Naive thymus-derived CD4-positive, alpha-beta T cell (primary cell): ENCODE results near the gene GPX7. TPM values are rescaled to one million over a fixed set of nuclear protein-coding genes. Genes with fewer than 3 reads are reported as not detected.

Experiments
- ATAC-seq: fragments of 150-1000 bp; cut with Tn5 transposase; 2 replicates; pipeline ENCODE4 v1.10.0; 2021; ENCODE audit warnings: mild to moderate bottlenecking, moderate library complexity
- CTCF ChIA-PET: fragments of 350-600 bp; sonication (Branson Sonifier 250); formaldehyde crosslinking; loops from one replicate; lab custom pipeline; 2021; ENCODE audit warnings: antibody characterized with exemption; lab: Charles Lee
- POLR2A ChIA-PET: fragments of 350-600 bp; sonication (Branson Sonifier 250); formaldehyde crosslinking; loops from one replicate; lab custom pipeline; 2021; ENCODE audit warnings: antibody characterized with exemption, inconsistent platforms; lab: Charles Lee
- DNase-seq, 9 donors: peaks; one replicate each; pipeline versions ENCODE4 v3.0.0 to v3.0.0-alpha.2; 2020 to 2022; ENCODE audit warnings: mixed read lengths in 1 of 9
- H3K27ac ChIP-seq: one replicate; pipeline ENCODE4 v1.7.0; 2013; ENCODE audit warnings: mild to moderate bottlenecking, low read depth, low read length, moderate library complexity
- H3K27me3 ChIP-seq, 2 donors: one replicate each; pipeline ENCODE4 v1.7.0; 2013; ENCODE audit warnings: low read length in 2 of 2, mild to moderate bottlenecking in 2 of 2, moderate library complexity in 2 of 2; ENCODE audit not compliant: control insufficient read depth in 2 of 2, insufficient read depth in 2 of 2
- H3K36me3 ChIP-seq, 3 experiments: 1 replicate in 2 of 3; 2 replicates in 1 of 3; pipeline ENCODE4 v1.7.0; 2013; ENCODE audit warnings: low read length in 3 of 3, mild to moderate bottlenecking in 3 of 3, moderate library complexity in 1 of 3; ENCODE audit not compliant: insufficient read depth in 3 of 3, control insufficient read depth in 2 of 3
- H3K4me1 ChIP-seq, 2 donors: one replicate each; pipeline ENCODE4 v1.7.0; 2013; ENCODE audit warnings: low read length in 2 of 2, mild to moderate bottlenecking in 2 of 2, moderate library complexity in 1 of 2; ENCODE audit not compliant: control insufficient read depth in 2 of 2, insufficient read depth in 2 of 2
- H3K4me3 ChIP-seq: 2 replicates; pipeline ENCODE4 v1.7.0; 2013; ENCODE audit warnings: mild to moderate bottlenecking, low read length
- H3K9me3 ChIP-seq, 3 experiments: 1 replicate in 2 of 3; 2 replicates in 1 of 3; pipeline ENCODE4 v1.7.0; 2013; ENCODE audit warnings: low read length in 3 of 3; ENCODE audit not compliant: control insufficient read depth in 2 of 3
- H3K27ac Mint-ChIP-seq, 9 donors: one replicate each; pipeline ENCODE4 v1.8.0; 2020 to 2022; ENCODE audit warnings: mixed read lengths in 9 of 9, mild to moderate bottlenecking in 8 of 9, moderate library complexity in 5 of 9, inconsistent platforms in 2 of 9
- H3K27me3 Mint-ChIP-seq, 5 donors: one replicate each; pipeline ENCODE4 v1.8.0; 2021 to 2022; ENCODE audit warnings: mixed read lengths in 5 of 5, mild to moderate bottlenecking in 1 of 5
- H3K36me3 Mint-ChIP-seq, 5 donors: one replicate each; pipeline ENCODE4 v1.8.0; 2020 to 2022; ENCODE audit warnings: mixed read lengths in 5 of 5, mild to moderate bottlenecking in 3 of 5, inconsistent platforms in 1 of 5
- H3K4me1 Mint-ChIP-seq, 7 donors: one replicate each; pipeline ENCODE4 v1.8.0; 2020 to 2022; ENCODE audit warnings: mixed read lengths in 7 of 7, mild to moderate bottlenecking in 3 of 7, inconsistent platforms in 1 of 7
- H3K4me3 Mint-ChIP-seq, 10 donors: one replicate each; pipeline ENCODE4 v1.8.0; 2020 to 2022; ENCODE audit warnings: mild to moderate bottlenecking in 10 of 10, mixed read lengths in 10 of 10, moderate library complexity in 6 of 10, inconsistent platforms in 2 of 10
- H3K9me3 Mint-ChIP-seq, 11 donors: one replicate each; pipeline ENCODE4 v1.8.0; 2020 to 2022; ENCODE audit warnings: mixed read lengths in 11 of 11, mild to moderate bottlenecking in 4 of 11, inconsistent platforms in 1 of 11, moderate library complexity in 1 of 11
- intact Hi-C, 2 donors: fragments of 100-400 bp; cut with micrococcal nuclease; formaldehyde crosslinking; loops; one replicate each; pipeline ENCODE4 v1.15.1; 2023
- polyA plus RNA-seq, 2 donors: library from polyadenylated mRNA; unstranded; fragments of 300-500 nt; fragmentation: Illumina TruSeq; gene quantifications; one replicate each; pipeline ENCODE4 v1.2.3, GENCODE V29; 2021
- total RNA-seq, 6 experiments: library from RNA in 5 of 6; stranded (reverse) in 5 of 6; gene quantifications; 1 replicate in 5 of 6; 2 replicates in 1 of 6; pipeline ENCODE4 v1.2.3 and lab custom pipeline; 2021 to 2026

GPX7 gene
- total RNA-seq, result 10 to 100 TPM; 14.8 to 32.8 (median 29.2) TPM
- polyA plus RNA-seq, result 10 to 100 TPM; 46.0 to 51.6 TPM
- 10.8 reads per million, percentile 37 among the genes with 10 or more reads in this experiment for total RNA-seq (lab: John Stamatoyannopoulos, UW)

- Mint-ChIP-seq H3K9me3 (peaks cover 0 to 4% (median 0%) of the 10 kb centered on the region in 11 donors), H3K36me3 (peaks cover 4 to 34% (median 4%) of the 10 kb centered on the region in 5 donors), H3K4me3 (peak within 1 kb of the TSS; percentile 91 to 95 (median 92)), H3K27me3 (no peaks in the 10 kb centered on the region), H3K27ac (peak within 1 kb of the TSS; percentile 85 to 97 (median 95)), H3K4me1 (peaks cover 38 to 57% (median 50%) of the 10 kb centered on the region in 7 donors)
- peak within 1 kb of the TSS; percentile 83 for H3K4me3 ChIP-seq
- intact Hi-C loops, result loop anchor here (1.0 to 5.0 kb wide), 5 partner anchors 35 to 235 kb away; partner anchors contain the start of genes CC2D1B (in 1 of the 2) and TUT4 (in 1 of the 2)
- no peaks in the 10 kb centered on the region for H3K9me3 ChIP-seq
- DNase-seq (peak; percentile 45 to 68 (median 62)), ATAC-seq (peak; percentile 84)
- ChIA-PET POLR2A (interaction anchor here (0.6 to 7.3 kb wide), 18 partner anchors 9 to 197 kb away, joined by 3 to 104 read pairs (median 6); partner anchors contain the start of genes PRPF38A, SHISAL2A and TUT4), CTCF (interaction anchor here (1.1 kb wide), 1 partner anchor 31 kb away, joined by 6 read pairs; the partner anchor contains the start of gene SHISAL2A)
- H3K36me3 ChIP-seq, result peaks cover 0 to 17% (median 0%) of the 10 kb centered on the region in 3 experiments
- peaks cover 25 to 29% of the 10 kb centered on the region in 2 donors for H3K4me1 ChIP-seq
- H3K27ac ChIP-seq, result peak within 1 kb of the TSS; percentile 82
- H3K27me3 ChIP-seq, result no peaks in the 10 kb centered on the region
Measured at GRCh38 chr1:52601991-52602855, at the start of gene GPX7. TSS of gene GPX7 (plus strand) at chr1:52602371. CDS start at chr1:52602410, 39 bp downstream.

- peak; percentile 57 to 77 (median 73) for DNase-seq
- Mint-ChIP-seq H3K4me1 (peaks cover 23 to 52% (median 43%) of the 10 kb centered on the region in 7 donors), H3K27ac (peak within 1 kb of the TSS in 7 of 9 donors; percentile 55 to 94 (median 87)), H3K9me3 (no peaks in the 10 kb centered on the region), H3K27me3 (peaks cover 0 to 7% (median 0%) of the 10 kb centered on the region in 5 donors), H3K36me3 (peaks cover 0 to 7% (median 0%) of the 10 kb centered on the region in 5 donors), H3K4me3 (peak within 1 kb of the TSS in 8 of 10 donors; percentile 67 to 88 (median 75))
- peaks cover 0 to 9% (median 0%) of the 10 kb centered on the region in 3 experiments for H3K36me3 ChIP-seq
- H3K27ac ChIP-seq, result peak within 1 kb of the TSS; percentile 91
- no peaks in the 10 kb centered on the region for H3K9me3 ChIP-seq
- H3K27me3 ChIP-seq, result no peaks in the 10 kb centered on the region
- ATAC-seq, result peak; percentile 57
- peak within 1 kb of the TSS; percentile 95 for H3K4me3 ChIP-seq
- peaks cover 0 to 40% of the 10 kb centered on the region in 2 donors for H3K4me1 ChIP-seq
- ChIA-PET POLR2A (interaction anchor here (0.5 to 3.4 kb wide), 21 partner anchors 10 to 187 kb away, joined by 3 to 59 read pairs (median 5); partner anchors contain the start of genes ORC1, PRPF38A and SHISAL2A), CTCF (no interaction called here)
- intact Hi-C loops, result loop anchor here (1.0 to 10.0 kb wide), 25 partner anchors 16 to 1500 kb away; partner anchors contain the start of genes BTF3L4 (in 2 of the 2), CC2D1B (in 2 of the 2), ECHDC2 (in 2 of the 2) and NRDC (in 2 of the 2)
Measured at GRCh38 chr1:52552505-52553361, 49.4 kb upstream of the GPX7 start, which contains the start of gene TUT4. TSS of gene TUT4 (minus strand) at chr1:52553092. CDS start at chr1:52526280, 26,812 bp downstream.

GRCh38 chr1:52553362-52554266, 48.6 kb upstream of the GPX7 start:
- CTCF ChIA-PET, result no interaction called here
- Histone ChIP-seq H3K9me3 (no peaks in the 10 kb centered on the region), H3K4me1 (peaks cover 0 to 36% of the 10 kb centered on the region in 2 donors), H3K36me3 (peaks cover 0 to 9% (median 0%) of the 10 kb centered on the region in 3 experiments), H3K4me3 (peak overlapping the region; percentile 95), H3K27ac (peak overlapping the region; percentile 91), H3K27me3 (no peaks in the 10 kb centered on the region)
- Mint-ChIP-seq H3K4me1 (peaks cover 20 to 45% (median 36%) of the 10 kb centered on the region in 7 donors), H3K27ac (peak overlapping the region in 7 of 9 donors; percentile 55 to 94 (median 87)), H3K4me3 (peak overlapping the region in 8 of 10 donors; percentile 67 to 88 (median 75)), H3K36me3 (peaks cover 0 to 6% (median 2%) of the 10 kb centered on the region in 5 donors), H3K27me3 (peaks cover 0 to 9% (median 0%) of the 10 kb centered on the region in 5 donors), H3K9me3 (no peaks in the 10 kb centered on the region)
- peak; percentile 84 to 91 (median 89) for DNase-seq
- intact Hi-C loops, result loop anchor here (1.0 to 10.0 kb wide), 24 partner anchors 15 to 1499 kb away; partner anchors contain the start of genes BTF3L4 (in 2 of the 2), CC2D1B (in 2 of the 2), ECHDC2 (in 2 of the 2) and NRDC (in 2 of the 2)
- peak; percentile 89 for ATAC-seq
- POLR2A ChIA-PET, result interaction anchor here (0.5 to 3.4 kb wide), 24 partner anchors 10 to 188 kb away, joined by 3 to 59 read pairs (median 6); partner anchors contain the start of genes ORC1, PRPF38A and SHISAL2A

GRCh38 chr1:52554267-52554640, 47.9 kb upstream of the GPX7 start:
- no peaks in the 10 kb centered on the region for H3K27me3 ChIP-seq
- peak overlapping the region in 7 of 9 donors; percentile 55 to 93 (median 87) for H3K27ac Mint-ChIP-seq
- H3K27ac ChIP-seq, result peak overlapping the region; percentile 91
- H3K27me3 Mint-ChIP-seq, result peaks cover 0 to 14% (median 0%) of the 10 kb centered on the region in 5 donors
- H3K4me1 ChIP-seq, result peaks cover 0 to 29% of the 10 kb centered on the region in 2 donors
- H3K4me3 Mint-ChIP-seq, result peak overlapping the region in 8 of 10 donors; percentile 67 to 85 (median 75)
- H3K36me3 ChIP-seq, result peaks cover 0 to 9% (median 0%) of the 10 kb centered on the region in 3 experiments
- CTCF ChIA-PET, result interaction anchor here (0.6 kb wide), 1 partner anchor 10 kb away, joined by 3 read pairs; no protein-coding TSS in a partner anchor
- peaks cover 0 to 7% (median 2%) of the 10 kb centered on the region in 5 donors for H3K36me3 Mint-ChIP-seq
- POLR2A ChIA-PET, result interaction anchor here (0.8 to 3.4 kb wide), 6 partner anchors 13 to 82 kb away, joined by 4 to 59 read pairs (median 12); partner anchors contain the start of gene SHISAL2A
- intact Hi-C loops, result loop anchor here (5.0 to 10.0 kb wide), 7 partner anchors 37 to 1498 kb away; partner anchors contain the start of genes BTF3L4 (in 1 of the 2), ECHDC2 (in 1 of the 2), IFT25 (in 1 of the 2) and LRRC42 (in 1 of the 2)
- H3K4me3 ChIP-seq, result no peak overlapping the region
- ATAC-seq, result no peak
- H3K9me3 Mint-ChIP-seq, result no peaks in the 10 kb centered on the region
- peaks cover 13 to 39% (median 30%) of the 10 kb centered on the region in 7 donors for H3K4me1 Mint-ChIP-seq
- H3K9me3 ChIP-seq, result no peaks in the 10 kb centered on the region
- no peak for DNase-seq
